HCT116 (cell line): ENCODE measurements around the gene MYH15. TPM values are rescaled to one million over a fixed set of nuclear protein-coding genes. Genes with fewer than 3 reads are reported as not detected.
A peak's percentile ranks its signal among the peaks of the same experiment; 100 is the strongest.

ENCODE experiments used
- ATAC-seq: fragments of 200-7000 bp; cut with Tn5 transposase; 2 replicates; pipeline ENCODE4 v1.9.1; 2020; ENCODE audit warnings: mild to moderate bottlenecking, moderate library complexity
- BruUV-seq: library from RNA; stranded (reverse); fragments of 400-500 nt; replicated peaks from 2 replicates; lab custom pipeline; 2021; lab: Mats Ljungman, UMichigan
- CTCF ChIA-PET: fragments of 300-600 bp; sonication (Branson Sonifier 250); formaldehyde crosslinking; loops from one replicate; lab custom pipeline; 2021; ENCODE audit warnings: antibody characterized with exemption; lab: Charles Lee
- POLR2A ChIA-PET: fragments of 300-600, 350-600 bp; sonication (Branson Sonifier 250); formaldehyde crosslinking; loops from one replicate; lab custom pipeline; 2021; ENCODE audit warnings: antibody characterized with exemption; lab: Charles Lee
- RAD21 ChIA-PET, 2 experiments: fragments of 300-600 bp; sonication (Branson Sonifier 250); formaldehyde crosslinking; loops; one replicate each; lab custom pipeline; 2023; ENCODE audit warnings: low total read pairs in 2 of 2; ENCODE audit not compliant: uncharacterized antibody in 2 of 2, unreplicated experiment in 2 of 2, low non-redundant PET in 1 of 2; lab: Charles Lee
- DNase-seq: peaks from one replicate; pipeline ENCODE4 v3.0.0-alpha.2; 2010; ENCODE audit warnings: low read depth, low spot score
- H2AFZ ChIP-seq: fragments of 200-600 bp; shearing (Covaris generic), sonication (generic); 2 replicates; pipeline ENCODE4 v1.6.1; 2017; ENCODE audit warnings: low read depth, mixed run types, mixed read lengths, antibody characterized with exemption, low read length; ENCODE audit not compliant: poor library complexity, severe bottlenecking
- H3K27ac ChIP-seq: 2 replicates; pipeline ENCODE4 v1.5.1; 2012; ENCODE audit warnings: low read depth, low read length
- H3K27me3 ChIP-seq: fragments of 200-600 bp; sonication (generic); 2 replicates; pipeline ENCODE4 v1.6.1; 2016; ENCODE audit warnings: mixed run types, low read length, mixed read lengths; ENCODE audit not compliant: insufficient read depth
- H3K36me3 ChIP-seq, 2 experiments: fragments of 200-500 bp in 1 of 2; fragments of 200-600 bp in 1 of 2; sonication (Bioruptor generic) in 1 of 2; sonication (generic) in 1 of 2; 2 replicates each; pipeline versions ENCODE4 v1.5.1 to v1.6.1; 2014 to 2016; ENCODE audit warnings: low read length in 2 of 2, inconsistent platforms in 1 of 2, mixed read lengths in 1 of 2, mixed run types in 1 of 2; ENCODE audit not compliant: insufficient read depth in 2 of 2, control insufficient read depth in 1 of 2
- H3K4me1 ChIP-seq, 2 experiments: fragments of 200-600 bp in 1 of 2; sonication (generic) in 1 of 2; 2 replicates each; pipeline versions ENCODE4 v1.5.1 to v1.6.1; 2012 to 2017; ENCODE audit warnings: low read length in 2 of 2, inconsistent platforms in 1 of 2, mild to moderate bottlenecking in 1 of 2, mixed read lengths in 1 of 2, mixed run types in 1 of 2, moderate library complexity in 1 of 2; ENCODE audit not compliant: insufficient read depth in 2 of 2, control insufficient read depth in 1 of 2
- H3K4me2 ChIP-seq: fragments of 200-600 bp; sonication (generic); 2 replicates; pipeline ENCODE4 v1.6.1; 2017; ENCODE audit warnings: mixed run types, low read length, mixed read lengths
- H3K4me3 ChIP-seq, 2 experiments: fragments of 200-600 bp in 1 of 2; sonication (generic) in 1 of 2; replicated peaks in 1 of 2; 2 replicates each; pipeline ENCODE4 v1.5.1; 2011 to 2016; ENCODE audit warnings: low read length in 2 of 2, control low read depth in 1 of 2, low read depth in 1 of 2, mild to moderate bottlenecking in 1 of 2, mixed read lengths in 1 of 2, mixed run types in 1 of 2
- H3K79me2 ChIP-seq: fragments of 200-600 bp; sonication (generic); 2 replicates; pipeline ENCODE4 v1.6.1; 2017; ENCODE audit warnings: mild to moderate bottlenecking, mixed run types, low read length, moderate library complexity, mixed read lengths; ENCODE audit not compliant: insufficient read depth
- H3K9ac ChIP-seq: fragments of 200-600 bp; sonication (generic); 2 replicates; pipeline ENCODE4 v1.6.1; 2016; ENCODE audit warnings: low read length, mixed read lengths
- H3K9me2 ChIP-seq: fragments of 200-600 bp; sonication (generic), shearing (Covaris generic); 2 replicates; pipeline ENCODE4 v1.6.1; 2017; ENCODE audit warnings: mixed run types, mild to moderate bottlenecking, moderate library complexity; ENCODE audit not compliant: insufficient read depth
- H3K9me3 ChIP-seq, 2 experiments: fragments of 200-500 bp in 1 of 2; fragments of 200-600 bp in 1 of 2; sonication (Bioruptor generic) in 1 of 2; sonication (generic) in 1 of 2; 2 replicates each; pipeline ENCODE4 v1.6.1; 2014 to 2017; ENCODE audit warnings: low read length in 2 of 2, mixed read lengths in 2 of 2, inconsistent platforms in 1 of 2, low read depth in 1 of 2, mild to moderate bottlenecking in 1 of 2, mixed run types in 1 of 2, moderate library complexity in 1 of 2; ENCODE audit not compliant: control insufficient read depth in 1 of 2, insufficient read depth in 1 of 2
- H4K20me1 ChIP-seq: fragments of 200-600 bp; sonication (generic), shearing (Covaris generic); 2 replicates; pipeline ENCODE4 v1.6.1; 2017; ENCODE audit warnings: mixed run types, mild to moderate bottlenecking, moderate library complexity; ENCODE audit not compliant: insufficient read depth
- CBX3 ChIP-seq: IDR thresholded peaks from 2 replicates; pipeline ENCODE4 v1.6.1; 2012; ENCODE audit warnings: low read depth
- CEBPB ChIP-seq: IDR thresholded peaks from 2 replicates; pipeline ENCODE4 v1.6.1; 2012; ENCODE audit warnings: low read depth
- RAD21 ChIP-seq: IDR thresholded peaks from 2 replicates; pipeline ENCODE4 v1.6.1; 2012; ENCODE audit warnings: low read depth, mild to moderate bottlenecking
- SRF ChIP-seq: IDR thresholded peaks from 2 replicates; pipeline ENCODE4 v1.6.1; 2012; ENCODE audit warnings: low read depth
- TCF7L2 ChIP-seq: IDR thresholded peaks from 2 replicates; pipeline ENCODE4 v1.7.0; 2011; ENCODE audit warnings: borderline replicate concordance, inconsistent platforms; ENCODE audit not compliant: insufficient read depth, insufficient read length; ENCODE audit errors: extremely low read depth
- ZFX ChIP-seq: fragments of 450-650 bp; IDR thresholded peaks from 2 replicates; pipeline ENCODE4 v1.6.1; 2017
- intact Hi-C: fragments of 100-400 bp; cut with micrococcal nuclease; formaldehyde crosslinking; loops from 2 replicates; pipeline ENCODE4 v1.10.0; 2022
- total RNA-seq: library from RNA; stranded (reverse); gene quantifications from one replicate; pipeline ENCODE4 v1.2.1, GENCODE V29; 2021; ENCODE audit not compliant: unreplicated experiment
- TF ChIP-seq, protein P1 (sequence below), 3 experiments: fragments of 200-600 bp in 1 of 3; sonication (generic) in 1 of 3; IDR thresholded peaks in 2 of 3; conservative IDR thresholded peaks in 1 of 3; 2 replicates each; pipeline ENCODE4 v1.5.1; 2012 to 2017; ENCODE audit warnings: low read depth in 2 of 3, low read length in 2 of 3, antibody characterized with exemption in 1 of 3, borderline replicate concordance in 1 of 3, control low read depth in 1 of 3, mild to moderate bottlenecking in 1 of 3, mixed read lengths in 1 of 3, mixed run types in 1 of 3, moderate library complexity in 1 of 3; ENCODE audit not compliant: insufficient read depth in 1 of 3
- TF ChIP-seq, protein P2 (sequence below): IDR thresholded peaks from 2 replicates; pipeline ENCODE4 v1.6.1; 2011; ENCODE audit warnings: mild to moderate bottlenecking, low read length, moderate library complexity; ENCODE audit not compliant: insufficient replicate concordance; ENCODE audit errors: extremely low read depth

The MYH15 gene
- total RNA-seq, 1 experiment from 2014 or later = 11.2 TPM

DNA sequence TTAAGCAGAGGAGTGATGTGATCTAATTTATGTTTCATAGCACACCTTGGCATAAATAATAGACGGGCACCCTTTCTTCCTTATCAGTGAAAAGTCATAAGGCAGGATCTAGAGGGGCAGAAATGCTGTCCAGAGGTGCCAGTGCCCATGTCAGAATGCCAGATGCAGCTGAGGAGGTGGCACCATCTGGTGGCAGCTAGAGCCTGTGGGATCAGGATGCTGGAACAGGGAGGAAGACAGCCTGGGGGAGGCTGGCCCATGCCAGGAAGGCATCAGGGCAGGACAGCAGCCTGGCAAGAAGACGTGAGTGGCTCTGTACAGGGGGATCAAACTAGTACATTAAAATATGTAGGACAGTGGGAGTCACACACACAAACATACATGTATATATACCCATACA is 16.5 kb downstream of the MYH15 start:
- ChIA-PET POLR2A (no interaction called here), RAD21 (interaction anchor here in 1 of 2 experiments (0.6 to 1.0 kb wide), 2 partner anchors 58 to 431 kb away, joined by 3 to 4 read pairs; no protein-coding TSS in a partner anchor), CTCF (interaction anchor here (1.0 kb wide), 1 partner anchor 58 kb away, joined by 4 read pairs; no protein-coding TSS in a partner anchor)
- Histone ChIP-seq H3K4me2 (no peak overlapping the region), H3K36me3 (no peaks in the 10 kb centered on the region), H3K9me2 (no peaks in the 10 kb centered on the region), H3K9me3 (no peaks in the 10 kb centered on the region), H3K4me3 (no peak overlapping the region), H3K9ac (no peak overlapping the region), H3K27ac (no peak overlapping the region), H4K20me1 (no peaks in the 10 kb centered on the region), H3K79me2 (no peaks in the 10 kb centered on the region), H3K27me3 (no peaks in the 10 kb centered on the region), H2AFZ (no peak overlapping the region), H3K4me1 (no peaks in the 10 kb centered on the region)
- no TSS peak for BruUV-seq
- ATAC-seq (peak; percentile 92), DNase-seq (peak; percentile 19)
- intact Hi-C loops = loop anchor here (5.0 to 10.0 kb wide), 2 partner anchors 168 to 731 kb away; no protein-coding TSS in a partner anchor
- TF ChIP-seq ZFX (no peak), SRF (no peak), RAD21 (peak; percentile 75), CEBPB (no peak), CBX3 (no peak), TCF7L2 (no peak)
- TF ChIP-seq, protein P1, sequence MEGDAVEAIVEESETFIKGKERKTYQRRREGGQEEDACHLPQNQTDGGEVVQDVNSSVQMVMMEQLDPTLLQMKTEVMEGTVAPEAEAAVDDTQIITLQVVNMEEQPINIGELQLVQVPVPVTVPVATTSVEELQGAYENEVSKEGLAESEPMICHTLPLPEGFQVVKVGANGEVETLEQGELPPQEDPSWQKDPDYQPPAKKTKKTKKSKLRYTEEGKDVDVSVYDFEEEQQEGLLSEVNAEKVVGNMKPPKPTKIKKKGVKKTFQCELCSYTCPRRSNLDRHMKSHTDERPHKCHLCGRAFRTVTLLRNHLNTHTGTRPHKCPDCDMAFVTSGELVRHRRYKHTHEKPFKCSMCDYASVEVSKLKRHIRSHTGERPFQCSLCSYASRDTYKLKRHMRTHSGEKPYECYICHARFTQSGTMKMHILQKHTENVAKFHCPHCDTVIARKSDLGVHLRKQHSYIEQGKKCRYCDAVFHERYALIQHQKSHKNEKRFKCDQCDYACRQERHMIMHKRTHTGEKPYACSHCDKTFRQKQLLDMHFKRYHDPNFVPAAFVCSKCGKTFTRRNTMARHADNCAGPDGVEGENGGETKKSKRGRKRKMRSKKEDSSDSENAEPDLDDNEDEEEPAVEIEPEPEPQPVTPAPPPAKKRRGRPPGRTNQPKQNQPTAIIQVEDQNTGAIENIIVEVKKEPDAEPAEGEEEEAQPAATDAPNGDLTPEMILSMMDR (IDR thresholded peaks at IDR 0.05 in 2 of 3, conservative IDR thresholded peaks at IDR 0.05 in 1 of 3; ENCODE audit: borderline replicate concordance in 1 of 3, insufficient read depth in 1 of 3, low read depth in 2 of 3, low read length in 2 of 3) = peak; percentile 42 to 76 (median 66); a peak in 5 of 6 replicates
- TF ChIP-seq, protein P2, sequence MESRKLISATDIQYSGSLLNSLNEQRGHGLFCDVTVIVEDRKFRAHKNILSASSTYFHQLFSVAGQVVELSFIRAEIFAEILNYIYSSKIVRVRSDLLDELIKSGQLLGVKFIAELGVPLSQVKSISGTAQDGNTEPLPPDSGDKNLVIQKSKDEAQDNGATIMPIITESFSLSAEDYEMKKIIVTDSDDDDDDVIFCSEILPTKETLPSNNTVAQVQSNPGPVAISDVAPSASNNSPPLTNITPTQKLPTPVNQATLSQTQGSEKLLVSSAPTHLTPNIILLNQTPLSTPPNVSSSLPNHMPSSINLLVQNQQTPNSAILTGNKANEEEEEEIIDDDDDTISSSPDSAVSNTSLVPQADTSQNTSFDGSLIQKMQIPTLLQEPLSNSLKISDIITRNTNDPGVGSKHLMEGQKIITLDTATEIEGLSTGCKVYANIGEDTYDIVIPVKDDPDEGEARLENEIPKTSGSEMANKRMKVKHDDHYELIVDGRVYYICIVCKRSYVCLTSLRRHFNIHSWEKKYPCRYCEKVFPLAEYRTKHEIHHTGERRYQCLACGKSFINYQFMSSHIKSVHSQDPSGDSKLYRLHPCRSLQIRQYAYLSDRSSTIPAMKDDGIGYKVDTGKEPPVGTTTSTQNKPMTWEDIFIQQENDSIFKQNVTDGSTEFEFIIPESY = no peak
- TF ChIP-seq, all 23 proteins: peak for 2
